IPS-20b (cell line): Measurements from ENCODE around the gene HEPACAM.

Experiments
- H3K27ac ChIP-seq: one replicate; pipeline ENCODE4 v1.5.1; 2013; ENCODE audit warnings: low read length
- H3K27me3 ChIP-seq: 2 replicates; pipeline ENCODE4 v1.6.1; 2013; ENCODE audit warnings: mild to moderate bottlenecking, low read length, inconsistent platforms; ENCODE audit not compliant: insufficient read depth
- H3K36me3 ChIP-seq: 2 replicates; pipeline ENCODE4 v1.6.1; 2013; ENCODE audit warnings: low read depth, mild to moderate bottlenecking, inconsistent platforms, low read length, moderate library complexity; ENCODE audit not compliant: insufficient read depth
- H3K4me1 ChIP-seq: 2 replicates; pipeline ENCODE4 v1.6.1; 2013; ENCODE audit warnings: mild to moderate bottlenecking, control low read depth, inconsistent platforms, low read length, moderate library complexity; ENCODE audit not compliant: insufficient read depth
- H3K4me3 ChIP-seq: 2 replicates; pipeline ENCODE4 v1.5.1; 2013; ENCODE audit warnings: mild to moderate bottlenecking, low read length, inconsistent platforms
- H3K9ac ChIP-seq: 2 replicates; pipeline ENCODE4 v1.6.1; 2013; ENCODE audit warnings: low read depth, mild to moderate bottlenecking, inconsistent platforms, low read length, moderate library complexity
- H3K9me3 ChIP-seq: 2 replicates; pipeline ENCODE4 v1.6.1; 2013; ENCODE audit warnings: mild to moderate bottlenecking, low read depth, low read length, inconsistent platforms; ENCODE audit not compliant: insufficient read depth

Gene HEPACAM

GRCh38 chr11:124889191-124890091 lies 46.4 kb downstream of the HEPACAM start:
- Histone ChIP-seq H3K36me3 (no peaks in the 10 kb centered on the region), H3K27ac (no peak overlapping the region), H3K4me3 (no peak overlapping the region), H3K9ac (no peak overlapping the region), H3K4me1 (no peaks in the 10 kb centered on the region), H3K9me3 (no peaks in the 10 kb centered on the region), H3K27me3 (peaks cover 39% of the 10 kb centered on the region)

- Histone ChIP-seq H3K9me3 (no peaks in the 10 kb centered on the region), H3K36me3 (no peaks in the 10 kb centered on the region), H3K27ac (no peak overlapping the region), H3K4me3 (no peak overlapping the region), H3K27me3 (peaks cover 35% of the 10 kb centered on the region), H3K4me1 (no peaks in the 10 kb centered on the region), H3K9ac (no peak overlapping the region)
These were observed 48.2 kb downstream of the HEPACAM start for GRCh38 chr11:124887667-124888013.

GRCh38 chr11:124886978-124887666 lies 48.7 kb downstream of the HEPACAM start:
- Histone ChIP-seq H3K27ac (no peak overlapping the region), H3K27me3 (peaks cover 33% of the 10 kb centered on the region), H3K9ac (no peak overlapping the region)

GRCh38 chr11:124886476-124886875 lies 49.4 kb downstream of the HEPACAM start:
- peaks cover 33% of the 10 kb centered on the region for H3K27me3 ChIP-seq
- H3K9ac ChIP-seq = no peak overlapping the region
- H3K4me3 ChIP-seq = no peak overlapping the region
- H3K27ac ChIP-seq = no peak overlapping the region
- no peaks in the 10 kb centered on the region for H3K4me1 ChIP-seq
- H3K36me3 ChIP-seq = no peaks in the 10 kb centered on the region
- no peaks in the 10 kb centered on the region for H3K9me3 ChIP-seq

More at GRCh38 chr11:124886978-124887666, 48.7 kb downstream of the HEPACAM start:
- H3K4me1 ChIP-seq = no peaks in the 10 kb centered on the region
- no peaks in the 10 kb centered on the region for H3K36me3 ChIP-seq
- H3K9me3 ChIP-seq = no peaks in the 10 kb centered on the region
- no peak overlapping the region for H3K4me3 ChIP-seq

- no peak overlapping the region for H3K27ac ChIP-seq
- H3K9me3 ChIP-seq = no peaks in the 10 kb centered on the region
- peaks cover 33% of the 10 kb centered on the region for H3K27me3 ChIP-seq
- H3K9ac ChIP-seq = no peak overlapping the region
- no peak overlapping the region for H3K4me3 ChIP-seq
- no peaks in the 10 kb centered on the region for H3K4me1 ChIP-seq
- H3K36me3 ChIP-seq = no peaks in the 10 kb centered on the region
These were observed 50.9 kb downstream of the HEPACAM start for GRCh38 chr11:124884869-124885479.

GRCh38 chr11:124884340-124884739 lies 51.5 kb downstream of the HEPACAM start:
- H3K4me3 ChIP-seq = no peak overlapping the region
- no peak overlapping the region for H3K9ac ChIP-seq
- H3K27ac ChIP-seq = no peak overlapping the region
- no peaks in the 10 kb centered on the region for H3K36me3 ChIP-seq
- no peaks in the 10 kb centered on the region for H3K4me1 ChIP-seq
- no peaks in the 10 kb centered on the region for H3K9me3 ChIP-seq
- peaks cover 27% of the 10 kb centered on the region for H3K27me3 ChIP-seq

GRCh38 chr11:124882339-124883071 lies 53.3 kb downstream of the HEPACAM start:
- Histone ChIP-seq H3K36me3 (no peaks in the 10 kb centered on the region), H3K4me3 (no peak overlapping the region), H3K27ac (no peak overlapping the region), H3K27me3 (peaks cover 16% of the 10 kb centered on the region), H3K9ac (no peak overlapping the region), H3K4me1 (no peaks in the 10 kb centered on the region; the same call in 1 of the 2 replicates), H3K9me3 (no peaks in the 10 kb centered on the region)

- Histone ChIP-seq H3K27ac (no peak overlapping the region), H3K4me1 (peaks cover 6% of the 10 kb centered on the region; the same call in 1 of the 2 replicates)
These were observed 54.9 kb downstream of the HEPACAM start for GRCh38 chr11:124880958-124881357.

GRCh38 chr11:124880290-124880611 lies 55.6 kb downstream of the HEPACAM start:
- Histone ChIP-seq H3K4me1 (peaks cover 6% of the 10 kb centered on the region; the same call in 1 of the 2 replicates), H3K27ac (no peak overlapping the region)

More at GRCh38 chr11:124880958-124881357, 54.9 kb downstream of the HEPACAM start:
- Histone ChIP-seq H3K9me3 (no peaks in the 10 kb centered on the region), H3K36me3 (no peaks in the 10 kb centered on the region), H3K9ac (no peak overlapping the region), H3K27me3 (peaks cover 22% of the 10 kb centered on the region), H3K4me3 (no peak overlapping the region)

GRCh38 chr11:124879493-124880289 lies 56.2 kb downstream of the HEPACAM start:
- H3K4me1 ChIP-seq = peaks cover 6% of the 10 kb centered on the region; the same call in 1 of the 2 replicates
- no peaks in the 10 kb centered on the region for H3K36me3 ChIP-seq
- H3K9me3 ChIP-seq = no peaks in the 10 kb centered on the region
- no peak overlapping the region for H3K27ac ChIP-seq
- H3K9ac ChIP-seq = no peak overlapping the region
- H3K4me3 ChIP-seq = no peak overlapping the region
- peaks cover 33% of the 10 kb centered on the region for H3K27me3 ChIP-seq

More at GRCh38 chr11:124880290-124880611, 55.6 kb downstream of the HEPACAM start:
- no peaks in the 10 kb centered on the region for H3K9me3 ChIP-seq
- H3K27me3 ChIP-seq = peaks cover 29% of the 10 kb centered on the region
- H3K36me3 ChIP-seq = no peaks in the 10 kb centered on the region
- H3K9ac ChIP-seq = no peak overlapping the region
- H3K4me3 ChIP-seq = no peak overlapping the region
